Breast epithelium (tissue), 3 donors: Measurements from ENCODE around the gene PGM2.

ENCODE experiments used
- CTCF ChIP-seq, 3 donors: fragments of 450-650 bp; IDR thresholded peaks; one replicate each; pipeline ENCODE4 v1.5.1; 2016 to 2017; ENCODE audit warnings: antibody characterized with exemption in 3 of 3, mild to moderate bottlenecking in 3 of 3, moderate library complexity in 3 of 3
- POLR2A ChIP-seq: fragments of 450-650 bp; IDR thresholded peaks from one replicate; pipeline ENCODE4 v1.6.1; 2016; ENCODE audit warnings: antibody characterized with exemption, mild to moderate bottlenecking, moderate library complexity
- POLR2AphosphoS5 ChIP-seq, 3 donors: sonication (generic); formaldehyde crosslinking; IDR thresholded peaks; one replicate each; pipeline ENCODE4 v1.6.1; 2017; ENCODE audit warnings: antibody characterized with exemption in 3 of 3

DNA sequence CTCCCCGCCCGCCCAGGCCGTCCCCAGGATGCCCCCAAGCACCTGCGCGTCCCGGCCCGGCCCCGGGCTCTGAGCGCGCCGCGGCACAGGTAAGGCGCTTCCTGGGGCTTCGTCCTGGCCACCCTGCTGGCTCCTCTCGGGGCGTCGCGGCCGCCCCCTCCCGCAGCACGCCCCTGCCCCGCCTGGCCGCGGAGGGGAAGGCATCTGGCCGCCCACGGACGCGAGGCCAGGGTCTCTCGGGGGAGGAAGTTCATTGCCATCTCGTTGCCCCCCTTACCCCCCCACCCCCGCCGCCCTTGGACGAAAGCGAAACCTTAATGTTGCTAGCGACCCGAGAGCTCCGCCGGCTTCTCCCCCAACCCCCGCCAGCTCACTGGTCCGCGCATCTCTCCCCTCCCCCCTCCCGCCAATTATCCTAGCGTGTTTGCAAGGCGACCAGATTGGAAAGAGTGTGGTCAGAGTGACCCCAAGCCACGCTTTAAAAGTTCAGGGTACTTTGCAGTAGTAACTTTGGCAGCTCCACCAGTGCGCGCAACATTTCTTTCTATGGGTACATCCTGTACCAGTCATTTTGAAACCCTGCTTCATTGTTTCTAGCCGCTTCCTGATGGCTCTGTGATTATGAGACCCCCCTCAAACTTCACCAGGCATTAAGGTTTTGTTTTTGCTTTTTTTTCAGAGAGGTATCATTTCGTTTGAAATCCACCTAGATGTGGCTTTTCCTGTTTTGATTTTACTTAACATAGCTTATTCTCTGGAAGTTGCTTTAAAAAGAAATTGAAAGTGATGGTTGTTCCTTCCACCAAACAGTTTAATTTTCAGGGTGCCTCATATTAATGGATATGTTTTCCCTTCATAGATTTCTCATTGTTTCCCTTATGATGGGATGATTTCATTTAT is 65.0 kb downstream of the PGM2 start:
- no peak for TF ChIP-seq CTCF (IDR thresholded peaks at IDR 0.05)
- TF ChIP-seq POLR2A, result no peak
- no peak for TF ChIP-seq POLR2AphosphoS5 (IDR thresholded peaks at IDR 0.05)
